BLaER1 treated with 17β-estradiol and CSF1 and Interleukin-3, amounts not matched to agents 10 nM and 100 nM (cell line): ENCODE results near the gene SNX30.
"Not testable (repeated sequence)": the region's sequence is repeated elsewhere in the genome, so short reads cannot be mapped to it uniquely, and the experiment has no call there.

Experiments used
- H3K27ac ChIP-seq, 11 experiments: shearing (Covaris generic); formaldehyde crosslinking; 2 replicates each; pipeline ENCODE4 v1.8.1; 2022
- H3K27me3 ChIP-seq, 11 experiments: shearing (Covaris generic); formaldehyde crosslinking; 2 replicates each; pipeline ENCODE4 v1.8.1; 2022
- H3K36me3 ChIP-seq, 11 experiments: shearing (Covaris generic); formaldehyde crosslinking; 2 replicates each; pipeline ENCODE4 v1.8.1; 2022
- H3K4me1 ChIP-seq, 10 experiments: shearing (Covaris generic); formaldehyde crosslinking; 2 replicates each; pipeline ENCODE4 v1.8.1; 2022
- H3K4me2 ChIP-seq, 11 experiments: shearing (Covaris generic); formaldehyde crosslinking; 2 replicates each; pipeline ENCODE4 v1.8.1; 2022
- H3K4me3 ChIP-seq, 10 experiments: shearing (Covaris generic); formaldehyde crosslinking; 2 replicates each; pipeline ENCODE4 v1.8.1; 2022
- H3K9ac ChIP-seq, 11 experiments: shearing (Covaris generic); formaldehyde crosslinking; 2 replicates each; pipeline ENCODE4 v1.8.1; 2022
- H3K9me3 ChIP-seq, 11 experiments: shearing (Covaris generic); formaldehyde crosslinking; replicated peaks in 1 of 11; 2 replicates each; pipeline ENCODE4 v1.8.1; 2022
- H4K20me1 ChIP-seq, 11 experiments: shearing (Covaris generic); formaldehyde crosslinking; 2 replicates each; pipeline ENCODE4 v1.8.1; 2022
- Cebpa-rat ChIP-seq, 11 experiments: shearing (Covaris generic); IDR thresholded peaks; 2 replicates each; pipeline ENCODE4 v1.8.1; 2022

Gene SNX30

GRCh38 chr9:112719696-112720095 lies 30.9 kb upstream of the SNX30 start:
- Histone ChIP-seq H3K9me3 (no peaks in the 10 kb centered on the region), H3K27me3 (no peaks in the 10 kb centered on the region), H4K20me1 (peaks cover 0 to 7% (median 0%) of the 10 kb centered on the region in 11 experiments; a peak in 6 of 22 replicates), H3K4me3 (no peak overlapping the region), H3K4me2 (no peak overlapping the region), H3K4me1 (peaks cover 13 to 20% (median 15%) of the 10 kb centered on the region in 10 experiments), H3K36me3 (peaks cover 2 to 18% (median 8%) of the 10 kb centered on the region in 11 experiments; a peak in 15 of 22 replicates), H3K9ac (no peak overlapping the region), H3K27ac (no peak overlapping the region)
- no peak for TF ChIP-seq Cebpa-rat (IDR thresholded peaks at IDR 0.05)

DNA sequence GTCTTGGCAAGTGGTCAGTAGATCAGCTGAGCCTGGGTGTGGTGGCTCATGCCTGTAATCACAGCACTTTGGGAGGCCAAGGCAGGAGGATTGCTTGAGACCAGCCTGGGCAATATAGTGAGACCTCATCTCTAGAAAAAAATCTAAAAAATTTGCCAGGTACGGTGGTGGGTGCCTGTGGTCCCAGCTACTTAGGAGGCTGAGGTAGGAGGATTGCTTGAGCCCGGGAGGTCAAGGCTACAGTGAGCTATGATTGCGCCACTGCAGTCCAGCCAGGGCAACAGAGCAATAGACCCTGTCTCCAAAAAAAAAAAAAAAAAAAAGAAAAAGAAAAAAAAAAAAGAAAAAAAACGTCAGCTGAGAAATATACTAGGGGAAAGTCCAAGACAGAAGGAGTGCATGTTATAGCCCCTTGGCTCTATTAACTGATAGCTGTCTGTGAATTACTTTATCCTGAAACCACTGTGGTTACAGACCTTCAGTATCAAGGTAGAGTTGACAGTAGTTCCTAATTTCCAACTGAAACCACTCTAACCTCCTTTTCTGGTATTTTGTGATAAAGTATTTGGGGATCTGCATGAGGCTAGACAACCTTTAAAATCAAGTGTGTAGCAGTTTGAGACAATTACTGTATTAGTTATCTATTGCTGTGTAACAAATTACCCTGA lies 30.3 kb upstream of the SNX30 start:
- no peak overlapping the region for H3K27ac ChIP-seq
- H3K9me3 ChIP-seq, result no peaks in the 10 kb centered on the region
- H3K4me2 ChIP-seq, result no peak overlapping the region
- no peak overlapping the region for H3K4me3 ChIP-seq
- H3K9ac ChIP-seq, result no peak overlapping the region
- H3K36me3 ChIP-seq, result peaks cover 0 to 12% (median 2%) of the 10 kb centered on the region in 11 experiments; a peak in 8 of 22 replicates
- H3K4me1 ChIP-seq, result peaks cover 13 to 20% (median 15%) of the 10 kb centered on the region in 10 experiments
- no peak for TF ChIP-seq Cebpa-rat (IDR thresholded peaks at IDR 0.05)
- H3K27me3 ChIP-seq, result no peaks in the 10 kb centered on the region
- peaks cover 0 to 7% (median 0%) of the 10 kb centered on the region in 11 experiments; a peak in 5 of 22 replicates for H4K20me1 ChIP-seq

GRCh38 chr9:112722749-112723148 lies 27.8 kb upstream of the SNX30 start:
- not testable (repeated sequence) for H3K9me3 ChIP-seq, H3K27ac ChIP-seq, H3K36me3 ChIP-seq, H3K9ac ChIP-seq, H3K4me3 ChIP-seq, H3K4me2 ChIP-seq, H4K20me1 ChIP-seq, H3K27me3 ChIP-seq
- peaks cover 0 to 23% (median 11%) of the 10 kb centered on the region in 10 experiments; a peak in 11 of 20 replicates for H3K4me1 ChIP-seq

- Histone ChIP-seq H3K36me3 (no peaks in the 10 kb centered on the region), H4K20me1 (no peaks in the 10 kb centered on the region), H3K9me3 (no peaks in the 10 kb centered on the region), H3K4me1 (peaks cover 0 to 24% (median 8%) of the 10 kb centered on the region in 10 experiments; a peak in 10 of 20 replicates), H3K27ac (no peak overlapping the region), H3K27me3 (no peaks in the 10 kb centered on the region), H3K4me2 (peak overlapping the region in 4 of 11 experiments; percentile 11 to 55 (median 54); a peak in 6 of 22 replicates), H3K9ac (no peak overlapping the region), H3K4me3 (no peak overlapping the region)
- no peak for TF ChIP-seq Cebpa-rat (IDR thresholded peaks at IDR 0.05)
Observed at GRCh38 chr9:112725961-112726360, 24.6 kb upstream of the SNX30 start.

GRCh38 chr9:112726428-112726827 lies 24.1 kb upstream of the SNX30 start:
- Histone ChIP-seq H3K27me3 (no peaks in the 10 kb centered on the region), H3K4me3 (no peak overlapping the region), H3K4me2 (peak overlapping the region in 5 of 11 experiments; percentile 26 to 73 (median 55); a peak in 7 of 22 replicates), H3K4me1 (peaks cover 0 to 24% (median 8%) of the 10 kb centered on the region in 10 experiments; a peak in 10 of 20 replicates), H4K20me1 (no peaks in the 10 kb centered on the region), H3K36me3 (no peaks in the 10 kb centered on the region), H3K9me3 (no peaks in the 10 kb centered on the region), H3K9ac (no peak overlapping the region), H3K27ac (peak overlapping the region in 2 of 11 experiments; percentile 50 to 67; a peak in 2 of 22 replicates)
- TF ChIP-seq Cebpa-rat (IDR thresholded peaks at IDR 0.05), result no peak

DNA sequence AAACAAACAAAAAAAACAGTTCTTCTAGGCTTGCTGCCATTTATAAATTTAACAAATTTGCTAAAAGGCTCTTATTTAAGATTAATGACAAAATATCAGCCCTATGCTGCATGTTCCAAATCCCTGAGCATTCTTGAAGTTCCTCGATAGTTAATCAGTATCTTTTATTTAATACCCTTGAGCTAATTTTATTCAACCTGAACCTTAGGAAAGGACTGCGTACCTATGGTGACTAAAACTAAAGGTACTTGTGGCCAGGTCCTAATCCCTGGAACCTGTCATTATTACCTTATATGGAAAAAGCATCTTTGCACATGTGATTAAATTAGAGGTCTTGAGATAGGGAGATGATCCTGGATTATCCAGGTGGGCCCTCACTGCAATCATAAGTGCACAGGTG lies 22.2 kb upstream of the SNX30 start:
- no peak overlapping the region for H3K9ac ChIP-seq
- H3K36me3 ChIP-seq, result no peaks in the 10 kb centered on the region
- H3K27me3 ChIP-seq, result no peaks in the 10 kb centered on the region
- no peaks in the 10 kb centered on the region for H4K20me1 ChIP-seq
- H3K4me2 ChIP-seq, result no peak overlapping the region
- no peak overlapping the region for H3K4me3 ChIP-seq
- H3K9me3 ChIP-seq, result no peaks in the 10 kb centered on the region
- H3K4me1 ChIP-seq, result peaks cover 0 to 24% (median 8%) of the 10 kb centered on the region in 10 experiments; a peak in 10 of 20 replicates
- no peak for TF ChIP-seq Cebpa-rat (IDR thresholded peaks at IDR 0.05)
- H3K27ac ChIP-seq, result no peak overlapping the region

DNA sequence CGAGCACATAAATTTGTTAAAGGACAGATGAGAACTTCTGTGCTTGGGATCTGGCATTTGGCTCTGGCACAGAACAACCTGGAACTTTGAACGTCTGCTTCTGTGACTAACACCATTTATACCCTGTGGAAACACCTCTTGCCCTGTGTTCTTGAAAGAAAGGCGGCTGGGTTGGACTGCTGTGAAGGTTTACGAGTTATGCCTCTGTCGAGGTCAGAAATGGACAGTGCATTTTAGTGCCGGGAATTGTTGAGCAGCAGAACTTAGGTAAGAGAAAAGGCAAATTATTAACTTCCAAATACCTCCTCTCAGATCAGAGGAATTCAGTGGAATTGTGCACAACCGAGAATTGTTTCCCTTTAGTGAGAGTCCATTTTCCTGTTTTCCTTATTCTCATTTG lies 18.6 kb upstream of the SNX30 start:
- no peaks in the 10 kb centered on the region for H3K9me3 ChIP-seq
- no peak overlapping the region for H3K9ac ChIP-seq
- H3K27ac ChIP-seq, result no peak overlapping the region
- no peak overlapping the region for H3K4me2 ChIP-seq
- H4K20me1 ChIP-seq, result no peaks in the 10 kb centered on the region
- H3K4me1 ChIP-seq, result peaks cover 0 to 9% (median 2%) of the 10 kb centered on the region in 10 experiments; a peak in 9 of 20 replicates
- H3K27me3 ChIP-seq, result no peaks in the 10 kb centered on the region
- H3K36me3 ChIP-seq, result no peaks in the 10 kb centered on the region
- TF ChIP-seq Cebpa-rat (IDR thresholded peaks at IDR 0.05), result no peak
- no peak overlapping the region for H3K4me3 ChIP-seq

- no peaks in the 10 kb centered on the region for H3K27me3 ChIP-seq
- TF ChIP-seq Cebpa-rat (IDR thresholded peaks at IDR 0.05), result no peak
- H3K36me3 ChIP-seq, result no peaks in the 10 kb centered on the region
- H3K9ac ChIP-seq, result no peak overlapping the region
- H3K27ac ChIP-seq, result no peak overlapping the region
- H3K4me1 ChIP-seq, result no peaks in the 10 kb centered on the region
- peaks cover 0 to 8% (median 4%) of the 10 kb centered on the region in 11 experiments; a peak in 12 of 22 replicates for H3K9me3 ChIP-seq
- H3K4me2 ChIP-seq, result no peak overlapping the region
- no peak overlapping the region for H3K4me3 ChIP-seq
- no peaks in the 10 kb centered on the region for H4K20me1 ChIP-seq
Observed at GRCh38 chr9:112734892-112735291, 15.7 kb upstream of the SNX30 start.

DNA sequence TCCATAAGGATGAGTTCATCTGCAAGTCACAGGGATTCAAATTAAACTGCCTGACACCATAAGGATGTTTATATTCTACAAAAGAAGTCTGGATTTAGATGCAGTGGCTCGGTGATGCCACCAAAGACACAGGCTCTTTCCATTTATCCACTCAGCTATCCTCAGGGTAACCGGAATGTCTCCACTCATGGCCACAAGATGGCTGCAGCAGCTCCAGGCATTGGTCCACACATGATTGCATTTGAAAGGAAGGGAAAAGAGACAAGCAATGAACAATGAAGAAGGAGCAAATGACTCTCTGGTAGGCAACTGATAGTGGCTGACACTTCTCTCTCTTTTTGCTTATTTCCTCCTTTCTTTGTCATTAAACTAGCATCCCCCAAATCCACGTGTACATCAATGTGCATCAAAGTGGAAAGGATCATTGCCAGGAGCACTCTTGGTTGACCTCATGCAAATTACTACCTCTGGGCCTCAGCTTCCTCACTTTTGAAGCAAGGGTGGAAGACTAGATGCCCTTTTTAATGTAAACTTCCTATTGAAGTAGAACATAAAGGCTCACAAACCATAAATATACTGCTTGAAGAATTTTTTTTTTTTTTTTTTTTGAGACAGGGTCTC lies 7.2 kb upstream of the SNX30 start:
- Histone ChIP-seq H3K27me3 (no peaks in the 10 kb centered on the region), H3K36me3 (no peaks in the 10 kb centered on the region), H4K20me1 (no peaks in the 10 kb centered on the region), H3K27ac (no peak overlapping the region), H3K9me3 (peaks cover 0 to 34% (median 12%) of the 10 kb centered on the region in 11 experiments; a peak in 14 of 22 replicates), H3K9ac (no peak overlapping the region), H3K4me1 (peaks cover 13 to 25% (median 20%) of the 10 kb centered on the region in 10 experiments), H3K4me2 (peak overlapping the region in 7 of 11 experiments; percentile 0 to 46 (median 28); a peak in 9 of 22 replicates), H3K4me3 (no peak overlapping the region)
- no peak for TF ChIP-seq Cebpa-rat (IDR thresholded peaks at IDR 0.05)
